H9 (cell line): Measurements from ENCODE around the gene EGFL8. TPM values are rescaled to one million over a fixed set of nuclear protein-coding genes. Genes with fewer than 3 reads are reported as not detected.

Experiments used
- DNase-seq: peaks from one replicate; pipeline ENCODE4 v3.0.0-alpha.2; 2017
- H2AFZ ChIP-seq: one replicate; pipeline ENCODE4 v1.6.1; 2013; ENCODE audit warnings: mild to moderate bottlenecking, low read length, control low read depth, moderate library complexity
- H2AK5ac ChIP-seq: 2 replicates; pipeline ENCODE4 v1.6.1; 2013; ENCODE audit warnings: low read length, control low read depth, mixed read lengths; ENCODE audit not compliant: insufficient read length
- H2BK120ac ChIP-seq: one replicate; pipeline ENCODE4 v1.6.1; 2013; ENCODE audit warnings: low read depth, mild to moderate bottlenecking, low read length, control low read depth, inconsistent platforms; ENCODE audit not compliant: poor library complexity, severe bottlenecking
- H2BK12ac ChIP-seq: 2 replicates; pipeline ENCODE4 v1.6.1; 2013; ENCODE audit warnings: low read length, control low read depth, mixed read lengths, low read depth; ENCODE audit not compliant: insufficient read length
- H2BK15ac ChIP-seq: 2 replicates; pipeline ENCODE4 v1.6.1; 2013; ENCODE audit warnings: low read depth, low read length, control low read depth
- H2BK20ac ChIP-seq: one replicate; pipeline ENCODE4 v1.6.1; 2013; ENCODE audit warnings: low read depth, mild to moderate bottlenecking, low read length, control low read depth, inconsistent platforms; ENCODE audit not compliant: poor library complexity, severe bottlenecking
- H2BK5ac ChIP-seq: 2 replicates; pipeline ENCODE4 v1.6.1; 2013; ENCODE audit warnings: low read length, control low read depth, mixed read lengths; ENCODE audit not compliant: insufficient read length
- H3K14ac ChIP-seq: 2 replicates; pipeline ENCODE4 v1.6.1; 2013; ENCODE audit warnings: low read length, control low read depth; ENCODE audit not compliant: insufficient read depth
- H3K18ac ChIP-seq: 2 replicates; pipeline ENCODE4 v1.6.1; 2013; ENCODE audit warnings: low read depth, mild to moderate bottlenecking, mixed read lengths, low read length, control low read depth; ENCODE audit not compliant: insufficient read length
- H3K23ac ChIP-seq: 2 replicates; pipeline ENCODE4 v1.6.1; 2013; ENCODE audit warnings: low read length, control low read depth, mixed read lengths, low read depth; ENCODE audit not compliant: insufficient read length
- H3K23me2 ChIP-seq: 2 replicates; pipeline ENCODE4 v1.6.1; 2013; ENCODE audit warnings: low read depth, mild to moderate bottlenecking, mixed read lengths, low read length, control low read depth; ENCODE audit not compliant: insufficient read length, poor library complexity, severe bottlenecking
- H3K27ac ChIP-seq: 2 replicates; pipeline ENCODE4 v1.5.1; 2013; ENCODE audit warnings: low read length, control low read depth, mixed read lengths, low read depth; ENCODE audit not compliant: insufficient read length
- H3K27me3 ChIP-seq: 2 replicates; pipeline ENCODE4 v1.6.1; 2013; ENCODE audit warnings: low read length, control low read depth, inconsistent platforms; ENCODE audit not compliant: insufficient read depth
- H3K4ac ChIP-seq: 2 replicates; pipeline ENCODE4 v1.6.1; 2013; ENCODE audit warnings: low read depth, mild to moderate bottlenecking, control low read depth, inconsistent platforms, low read length, moderate library complexity
- H3K4me1 ChIP-seq: 2 replicates; pipeline ENCODE4 v1.6.1; 2013; ENCODE audit warnings: low read length, control low read depth, inconsistent platforms; ENCODE audit not compliant: insufficient read depth
- H3K4me2 ChIP-seq: 2 replicates; pipeline ENCODE4 v1.6.1; 2013; ENCODE audit warnings: low read length, control low read depth, mixed read lengths; ENCODE audit not compliant: insufficient read length, insufficient read depth
- H3K56ac ChIP-seq: 2 replicates; pipeline ENCODE4 v1.6.1; 2013; ENCODE audit warnings: low read depth, mild to moderate bottlenecking, mixed read lengths, low read length, control low read depth; ENCODE audit not compliant: insufficient read length
- H3K79me1 ChIP-seq: 2 replicates; pipeline ENCODE4 v1.6.1; 2013; ENCODE audit warnings: low read depth, mild to moderate bottlenecking, moderate library complexity, low read length, control low read depth, inconsistent platforms; ENCODE audit not compliant: insufficient read depth, poor library complexity, severe bottlenecking
- H3K79me2 ChIP-seq: 2 replicates; pipeline ENCODE4 v1.6.1; 2013; ENCODE audit warnings: low read length, control low read depth, inconsistent platforms; ENCODE audit not compliant: insufficient read depth
- H3K9ac ChIP-seq: 2 replicates; pipeline ENCODE4 v1.6.1; 2013; ENCODE audit warnings: low read length, control low read depth, mixed read lengths; ENCODE audit not compliant: insufficient read length; ENCODE audit errors: extremely low read depth
- H3K9me3 ChIP-seq: one replicate; pipeline ENCODE4 v1.6.1; 2013; ENCODE audit warnings: low read depth, low read length, inconsistent platforms; ENCODE audit not compliant: control insufficient read depth
- H3T11ph ChIP-seq: one replicate; pipeline ENCODE4 v1.6.1; 2013; ENCODE audit warnings: mild to moderate bottlenecking, low read length, control low read depth, inconsistent platforms
- H4K20me1 ChIP-seq: one replicate; pipeline ENCODE4 v1.6.1; 2013; ENCODE audit not compliant: control insufficient read depth, insufficient read length, insufficient read depth
- H4K5ac ChIP-seq: 2 replicates; pipeline ENCODE4 v1.6.1; 2013; ENCODE audit warnings: low read depth, mild to moderate bottlenecking, mixed read lengths, low read length, control low read depth; ENCODE audit not compliant: insufficient read length
- H4K8ac ChIP-seq: replicated peaks from 2 replicates; pipeline ENCODE4 v1.6.1; 2013; ENCODE audit warnings: low read length, control low read depth, mixed read lengths, low read depth; ENCODE audit not compliant: insufficient read length
- H4K91ac ChIP-seq: 2 replicates; pipeline ENCODE4 v1.6.1; 2013; ENCODE audit warnings: low read depth, mild to moderate bottlenecking, moderate library complexity, mixed read lengths, low read length, control low read depth; ENCODE audit not compliant: insufficient read length
- H3K27ac Mint-ChIP-seq, 3 experiments: 2 replicates in 2 of 3; 3 replicates in 1 of 3; pipeline ENCODE4 v1.8.0; 2020 to 2021; ENCODE audit warnings: mixed read lengths in 3 of 3, mild to moderate bottlenecking in 1 of 3, moderate library complexity in 1 of 3
- H3K27me3 Mint-ChIP-seq: 2 replicates; pipeline ENCODE4 v1.8.0; 2021; ENCODE audit warnings: low read depth, mild to moderate bottlenecking, moderate library complexity, mixed read lengths
- H3K36me3 Mint-ChIP-seq, 3 experiments: 2 replicates in 2 of 3; 3 replicates in 1 of 3; pipeline ENCODE4 v1.8.0; 2020 to 2021; ENCODE audit warnings: low read depth in 3 of 3, mixed read lengths in 3 of 3; ENCODE audit not compliant: insufficient read depth in 1 of 3
- H3K4me1 Mint-ChIP-seq, 2 experiments: 2 replicates each; pipeline ENCODE4 v1.8.0; 2020; ENCODE audit warnings: mixed read lengths in 2 of 2
- H3K4me3 Mint-ChIP-seq, 2 experiments: 2 replicates in 1 of 2; 3 replicates in 1 of 2; pipeline ENCODE4 v1.8.0; 2020 to 2021; ENCODE audit warnings: mild to moderate bottlenecking in 2 of 2, mixed read lengths in 2 of 2, moderate library complexity in 1 of 2
- H3K9me3 Mint-ChIP-seq, 2 experiments: 2 replicates in 1 of 2; 3 replicates in 1 of 2; pipeline ENCODE4 v1.8.0; 2020; ENCODE audit warnings: mild to moderate bottlenecking in 2 of 2, mixed read lengths in 2 of 2, moderate library complexity in 1 of 2
- WGBS: extraction: QIAGEN DNeasy Blood & Tissue Kit; methylation state at CpG from one replicate; pipeline ENCODE4 v1.1.7; 2013; ENCODE audit warnings: missing lambda C conversion rate, low lambda C conversion rate, mixed read lengths; ENCODE audit not compliant: insufficient read length; ENCODE audit errors: extremely low coverage; 5-methylcytosine and 5-hydroxymethylcytosine counted together
- total RNA-seq: library from RNA; stranded (reverse); gene quantifications from 2 replicates; pipeline ENCODE4 v1.2.1, GENCODE V29; 2021
- TF ChIP-seq, protein P1 (sequence below): fragments of 200-600 bp; sonication (generic); conservative IDR thresholded peaks from 3 replicates; pipeline ENCODE4 v1.8.0; 2021; ENCODE audit warnings: antibody characterized with exemption, mild to moderate bottlenecking

The EGFL8 gene
- total RNA-seq, 1 experiment from 2014 or later = 27.2 TPM

DNA sequence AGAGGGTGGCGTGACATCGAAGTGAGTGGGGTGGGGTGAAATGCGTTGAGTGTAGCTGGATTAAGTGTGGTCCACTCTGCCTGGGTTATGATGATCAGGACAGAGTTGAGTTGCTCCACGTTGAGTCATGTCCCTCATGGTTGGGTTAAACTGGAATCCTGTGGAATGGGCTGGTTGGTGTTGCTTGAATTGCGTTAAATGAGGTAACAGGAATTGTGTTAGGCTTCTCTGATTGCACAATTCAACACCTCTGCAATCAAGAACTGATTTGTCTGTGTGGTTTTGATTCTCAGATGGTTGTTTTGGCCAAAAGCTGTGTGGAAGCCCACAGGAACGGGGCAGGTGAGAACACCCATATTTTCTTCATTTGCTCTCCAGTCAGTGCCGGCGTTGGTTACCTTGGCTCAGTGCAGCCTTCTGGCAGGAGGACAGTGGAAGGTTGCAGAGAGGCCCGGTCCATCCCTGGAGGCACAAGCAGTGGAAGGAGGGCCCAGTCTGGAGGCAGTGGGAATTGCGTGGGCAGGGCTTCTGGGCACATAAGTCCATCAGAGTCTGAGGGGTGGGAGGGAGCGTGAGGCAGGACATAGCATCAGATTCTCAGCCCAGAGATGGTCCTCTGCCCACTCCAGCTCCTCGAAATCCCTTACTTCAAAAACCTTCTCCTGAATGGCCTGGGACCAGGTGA lies 47.8 kb downstream of the EGFL8 start:
- Mint-ChIP-seq H3K27ac (no peak overlapping the region), H3K4me3 (no peak overlapping the region)
- H4K5ac ChIP-seq = no peak overlapping the region

More for the DNA sequence above, 47.8 kb downstream of the EGFL8 start:
- H3K4ac ChIP-seq = no peak overlapping the region
- H3K9me3 ChIP-seq = no peaks in the 10 kb centered on the region
- H2BK12ac ChIP-seq = no peak overlapping the region
- H3K9ac ChIP-seq = no peak overlapping the region
- H3K23ac ChIP-seq = no peak overlapping the region
- Mint-ChIP-seq H3K9me3 (no peaks in the 10 kb centered on the region; a peak in 1 of 5 replicates), H3K4me1 (no peaks in the 10 kb centered on the region), H3K27me3 (peaks cover 5% of the 10 kb centered on the region; the same call in 1 of the 2 replicates), H3K36me3 (peaks cover 0 to 1% (median 0%) of the 10 kb centered on the region in 3 experiments; a peak in 1 of 7 replicates)
- H3K14ac ChIP-seq = peak overlapping the region; percentile 49; the same call in 1 of the 2 replicates
- no peak overlapping the region for H4K91ac ChIP-seq
- H3K79me1 ChIP-seq = no peaks in the 10 kb centered on the region
- H3K79me2 ChIP-seq = no peaks in the 10 kb centered on the region
- H3K4me1 ChIP-seq = no peaks in the 10 kb centered on the region
- no peak overlapping the region for H2AK5ac ChIP-seq
- TF ChIP-seq, protein P1, sequence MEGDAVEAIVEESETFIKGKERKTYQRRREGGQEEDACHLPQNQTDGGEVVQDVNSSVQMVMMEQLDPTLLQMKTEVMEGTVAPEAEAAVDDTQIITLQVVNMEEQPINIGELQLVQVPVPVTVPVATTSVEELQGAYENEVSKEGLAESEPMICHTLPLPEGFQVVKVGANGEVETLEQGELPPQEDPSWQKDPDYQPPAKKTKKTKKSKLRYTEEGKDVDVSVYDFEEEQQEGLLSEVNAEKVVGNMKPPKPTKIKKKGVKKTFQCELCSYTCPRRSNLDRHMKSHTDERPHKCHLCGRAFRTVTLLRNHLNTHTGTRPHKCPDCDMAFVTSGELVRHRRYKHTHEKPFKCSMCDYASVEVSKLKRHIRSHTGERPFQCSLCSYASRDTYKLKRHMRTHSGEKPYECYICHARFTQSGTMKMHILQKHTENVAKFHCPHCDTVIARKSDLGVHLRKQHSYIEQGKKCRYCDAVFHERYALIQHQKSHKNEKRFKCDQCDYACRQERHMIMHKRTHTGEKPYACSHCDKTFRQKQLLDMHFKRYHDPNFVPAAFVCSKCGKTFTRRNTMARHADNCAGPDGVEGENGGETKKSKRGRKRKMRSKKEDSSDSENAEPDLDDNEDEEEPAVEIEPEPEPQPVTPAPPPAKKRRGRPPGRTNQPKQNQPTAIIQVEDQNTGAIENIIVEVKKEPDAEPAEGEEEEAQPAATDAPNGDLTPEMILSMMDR = no peak
- no peak overlapping the region for H3K4me2 ChIP-seq
- no peaks in the 10 kb centered on the region for H4K20me1 ChIP-seq
- no peak overlapping the region for H2AFZ ChIP-seq
- no peaks in the 10 kb centered on the region for H3K27me3 ChIP-seq
- no peak overlapping the region for H2BK20ac ChIP-seq
- no CpG with 5 or more reads among the region's 12 CpGs for WGBS
- H2BK15ac ChIP-seq = no peak overlapping the region
- DNase-seq = no peak
- H3T11ph ChIP-seq = no peak overlapping the region
- no peak overlapping the region for H2BK120ac ChIP-seq
- no peak overlapping the region for H3K56ac ChIP-seq
- H3K18ac ChIP-seq = no peak overlapping the region
- H3K27ac ChIP-seq = no peak overlapping the region
- H4K8ac ChIP-seq = no peak overlapping the region
- no peak overlapping the region for H2BK5ac ChIP-seq
- peaks cover 3% of the 10 kb centered on the region for H3K23me2 ChIP-seq
